NCI-H1092 treated with DMSO at 0.1 percent for 48 hours (cell line): ENCODE results near the gene UROS.

Experiments used
- DNase-seq: peaks from one replicate; lab custom pipeline; 2025; lab: John Stamatoyannopoulos, UW

The UROS gene

GRCh38 chr10:125762692-125763648 lies 60.1 kb downstream of the UROS start:
- DNase-seq = no peak

- no peak for DNase-seq
Observed at GRCh38 chr10:125761961-125762360, 61.1 kb downstream of the UROS start.

GRCh38 chr10:125757742-125758141 lies 65.3 kb downstream of the UROS start:
- no peak for DNase-seq

GRCh38 chr10:125756853-125757487 lies 66.1 kb downstream of the UROS start:
- no peak for DNase-seq

GRCh38 chr10:125756196-125756595 lies 66.9 kb downstream of the UROS start:
- peak; percentile 69 for DNase-seq

- no peak for DNase-seq
Observed at GRCh38 chr10:125747417-125747816, 75.6 kb downstream of the UROS start.

GRCh38 chr10:125744909-125745308 lies 78.1 kb downstream of the UROS start:
- no peak for DNase-seq

GRCh38 chr10:125742465-125742864 lies 80.6 kb downstream of the UROS start:
- no peak for DNase-seq

- DNase-seq = no peak
Observed at GRCh38 chr10:125739994-125740679, 82.9 kb downstream of the UROS start.
